Stimulated activated naive CD4-positive, alpha-beta T cell treated with Interleukin-2 at 50 U/mL for 16 hours (primary cell): Measurements from ENCODE around the gene NRXN2.

Experiments used
- DNase-seq: peaks from one replicate; lab custom pipeline; 2025; lab: John Stamatoyannopoulos, UW

NRXN2 gene

DNA sequence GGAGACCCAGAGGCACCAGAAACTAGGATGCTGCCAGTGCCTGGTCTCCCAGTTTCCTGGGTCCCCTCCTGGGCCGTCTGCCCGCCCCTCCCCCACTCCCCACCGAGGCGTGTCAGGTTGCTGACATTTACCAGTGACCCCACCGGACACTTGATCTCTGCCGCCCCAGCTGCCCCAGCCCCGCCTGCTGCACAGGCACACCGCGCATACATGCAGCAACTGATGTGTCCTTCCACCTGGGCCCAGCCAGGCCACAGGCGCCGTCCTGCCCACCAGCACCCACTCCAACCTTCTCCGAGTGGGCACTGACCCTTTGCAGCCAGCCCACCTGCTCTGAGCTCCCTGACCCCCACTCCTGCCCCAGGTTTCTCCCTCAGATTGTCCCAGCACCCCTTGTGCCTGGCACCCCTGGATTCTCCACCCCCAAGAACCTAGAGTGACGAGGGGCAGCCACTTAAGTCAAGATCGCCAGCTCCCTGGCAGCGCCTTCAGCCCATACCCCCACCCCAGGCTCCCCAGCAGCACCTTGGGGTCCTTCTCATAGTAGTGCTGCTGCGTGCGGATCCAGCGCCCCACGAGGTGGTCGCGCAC lies 36.2 kb upstream of the NRXN2 start:
- no peak for DNase-seq

GRCh38 chr11:64758330-64759079 lies 35.5 kb upstream of the NRXN2 start:
- no peak for DNase-seq

GRCh38 chr11:64757549-64758329 lies 34.7 kb upstream of the NRXN2 start:
- DNase-seq: no peak

DNA sequence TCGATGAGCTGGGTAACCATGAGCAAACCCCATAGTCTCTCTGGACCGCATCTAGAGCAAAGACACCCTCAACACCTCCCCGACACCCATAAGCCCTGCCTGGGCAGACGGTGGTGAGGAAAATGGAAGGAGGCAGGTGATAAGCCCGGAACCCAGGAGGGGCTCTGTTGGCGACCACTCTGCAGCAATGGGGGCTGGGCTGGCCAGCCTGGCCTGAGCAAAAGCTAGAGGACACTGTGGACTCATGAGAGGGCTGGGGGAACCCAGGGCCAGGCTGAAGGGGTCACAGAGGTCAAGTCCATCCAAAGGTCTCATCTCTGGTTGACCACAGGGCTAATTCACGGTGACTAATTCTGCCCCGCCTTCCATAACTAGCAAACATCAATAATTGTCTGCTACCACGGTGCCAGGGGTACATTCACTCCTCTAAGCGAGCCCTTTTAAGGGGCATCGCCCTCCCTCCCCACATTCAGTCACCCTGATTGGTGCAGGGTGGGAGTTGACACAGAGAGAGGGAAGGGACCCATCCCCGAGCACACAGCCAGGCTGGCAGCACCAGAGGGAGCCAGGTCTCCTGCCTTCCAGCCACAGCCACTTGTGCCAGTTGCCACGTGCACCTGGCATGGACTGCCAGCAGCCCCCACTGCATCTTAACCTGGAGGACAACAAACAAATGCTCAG lies 32.8 kb upstream of the NRXN2 start:
- DNase-seq: no peak

DNA sequence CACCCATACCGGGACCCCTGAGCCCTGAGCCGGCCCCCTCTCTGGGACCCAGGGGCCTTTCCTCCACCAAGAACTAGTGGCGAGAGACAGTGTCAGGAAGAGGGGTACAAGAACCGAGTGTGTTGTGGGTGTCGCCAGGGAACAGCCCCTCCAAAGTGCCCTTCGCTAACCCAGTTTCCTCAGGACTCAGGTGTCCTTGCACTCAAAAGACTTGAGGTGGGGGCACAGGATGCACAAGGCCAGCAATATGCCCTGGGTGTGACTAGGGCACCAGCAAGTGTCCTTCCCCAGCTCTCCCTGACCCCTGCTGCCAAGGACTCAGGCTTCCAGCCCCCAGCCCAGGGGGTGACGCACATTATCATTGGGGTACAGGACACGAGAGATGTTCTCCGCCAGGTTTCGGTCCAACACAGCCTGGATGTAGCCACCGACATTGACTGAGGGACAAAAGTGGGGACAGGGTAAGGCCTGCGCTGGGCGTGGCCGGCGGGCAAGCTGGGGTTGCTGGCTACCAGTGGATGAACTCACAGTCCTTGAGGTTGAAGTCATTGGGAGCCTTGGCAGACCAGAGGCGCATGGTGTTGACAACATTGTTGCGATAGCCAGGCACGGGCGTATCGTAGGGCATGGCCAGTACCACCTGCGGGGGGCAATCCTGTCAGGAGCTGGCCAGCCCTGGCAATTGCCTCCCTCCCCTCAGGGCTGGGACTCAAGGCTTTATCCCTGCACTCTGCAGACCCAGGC lies 32.1 kb upstream of the NRXN2 start:
- no peak for DNase-seq

- DNase-seq: no peak
Observed at GRCh38 chr11:64754124-64754918, 31.3 kb upstream of the NRXN2 start.

- DNase-seq: no peak
Observed at GRCh38 chr11:64753380-64754123, 30.6 kb upstream of the NRXN2 start.

- no peak for DNase-seq
Observed at GRCh38 chr11:64753019-64753379, 30.0 kb upstream of the NRXN2 start.

DNA sequence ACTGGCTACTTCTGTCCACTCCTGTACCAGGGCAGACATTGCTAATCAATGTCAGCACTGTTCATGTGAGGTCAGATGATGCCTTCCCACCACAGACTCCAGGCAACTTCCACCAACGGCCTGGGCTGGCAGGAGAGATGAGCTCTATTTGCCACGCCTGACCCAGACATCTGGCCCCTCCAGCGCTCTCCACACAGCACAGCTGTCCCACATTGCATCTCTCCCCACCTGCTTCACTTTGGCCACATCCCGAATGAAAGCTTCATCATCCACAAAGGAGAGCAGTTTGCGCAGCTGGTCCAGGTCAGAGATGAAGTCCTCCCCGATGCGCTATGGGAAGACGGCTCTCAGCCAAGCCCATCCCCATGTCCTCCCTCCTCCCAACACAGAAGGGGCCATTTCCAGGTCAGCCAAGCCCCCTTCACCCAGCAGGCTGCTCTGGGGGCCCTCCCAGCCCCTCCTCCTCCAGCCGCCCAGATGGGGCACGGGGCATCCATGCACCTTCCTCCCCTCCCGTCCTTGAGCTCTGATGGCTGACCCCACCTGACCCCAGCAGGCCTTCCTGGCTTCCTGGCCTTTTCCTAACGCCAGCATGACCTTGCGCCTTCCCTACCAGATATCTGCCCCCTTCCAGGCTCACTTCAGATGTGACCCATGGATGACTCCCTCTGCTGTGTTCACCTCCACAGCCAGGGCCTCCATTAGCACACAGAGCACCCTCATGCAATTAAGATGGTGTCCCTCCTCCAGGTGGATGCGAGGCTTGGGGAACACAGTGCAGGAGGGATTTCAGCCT lies 29.4 kb upstream of the NRXN2 start:
- no peak for DNase-seq

DNA sequence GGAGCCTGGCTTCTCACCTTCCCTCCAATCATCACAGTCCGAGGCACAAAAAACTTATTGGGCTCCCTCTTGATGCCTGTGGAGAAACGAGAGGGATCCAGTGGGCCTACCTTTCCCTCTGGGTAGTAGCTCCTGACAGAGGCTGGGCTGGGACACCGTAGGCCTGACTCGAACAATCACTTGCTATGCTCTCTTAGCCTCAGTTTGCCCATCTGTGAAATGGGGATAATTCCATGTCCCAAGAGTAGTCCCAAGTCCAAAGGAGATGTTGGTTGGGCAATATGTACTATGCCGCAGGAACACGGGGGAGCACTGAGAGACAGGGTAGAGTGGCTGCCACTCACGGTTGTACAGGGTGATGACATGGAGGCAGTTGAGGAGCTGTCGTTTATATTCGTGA lies 28.6 kb upstream of the NRXN2 start:
- no peak for DNase-seq

DNA sequence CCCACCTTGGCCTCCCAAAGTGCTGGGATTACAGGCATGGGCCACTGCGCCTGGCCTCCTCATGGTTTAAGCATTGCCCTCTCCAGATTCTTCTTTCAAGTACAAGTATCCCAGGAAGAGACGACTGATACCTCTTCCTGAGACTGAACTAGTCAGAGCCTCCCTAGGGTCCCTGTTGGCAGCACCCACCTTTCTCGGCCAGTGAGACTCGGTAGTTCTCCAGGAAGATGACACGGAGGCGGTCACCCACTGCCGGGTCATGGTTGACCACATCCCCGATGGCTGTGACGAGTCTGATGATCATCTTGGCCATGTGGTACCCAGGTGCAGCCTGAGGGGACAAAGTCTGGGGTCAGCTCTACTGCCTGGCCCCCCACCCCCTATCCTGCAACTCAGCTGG lies 28.1 kb upstream of the NRXN2 start:
- DNase-seq: no peak

GRCh38 chr11:64750361-64751054 lies 27.5 kb upstream of the NRXN2 start:
- no peak for DNase-seq

DNA sequence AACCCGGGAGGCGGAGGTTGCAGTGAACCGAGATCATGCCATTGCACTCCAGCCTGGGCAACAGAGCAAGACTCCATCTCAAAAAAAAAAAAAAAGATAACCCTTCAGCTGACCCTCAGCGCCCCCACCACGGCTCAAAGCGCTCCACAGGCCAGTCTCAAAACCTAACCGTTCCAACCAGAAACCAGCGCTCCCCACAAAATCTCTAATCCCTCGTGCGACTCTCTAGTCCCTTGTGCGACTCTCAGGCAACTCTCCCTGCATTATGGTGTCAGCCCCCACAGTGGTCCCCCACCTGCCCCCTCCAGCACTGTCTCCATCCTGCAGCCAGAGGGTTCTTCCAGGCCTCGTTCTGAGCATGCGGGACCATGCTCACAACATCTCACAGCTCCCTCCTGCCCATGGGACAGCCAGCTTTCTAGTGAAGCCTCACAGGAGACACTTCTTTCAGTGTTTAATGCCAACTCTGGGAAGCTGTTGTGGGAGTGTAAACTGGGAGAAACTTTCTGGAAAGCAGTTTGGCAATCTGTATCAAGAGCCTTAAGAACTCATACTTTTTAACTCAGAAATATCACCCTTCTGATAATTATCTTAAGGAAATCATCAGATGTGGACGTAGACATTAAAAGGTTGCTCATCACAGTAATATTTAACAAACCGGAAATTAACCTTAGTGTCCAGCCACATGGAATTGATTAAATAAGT lies 25.1 kb upstream of the NRXN2 start:
- no peak for DNase-seq

DNA sequence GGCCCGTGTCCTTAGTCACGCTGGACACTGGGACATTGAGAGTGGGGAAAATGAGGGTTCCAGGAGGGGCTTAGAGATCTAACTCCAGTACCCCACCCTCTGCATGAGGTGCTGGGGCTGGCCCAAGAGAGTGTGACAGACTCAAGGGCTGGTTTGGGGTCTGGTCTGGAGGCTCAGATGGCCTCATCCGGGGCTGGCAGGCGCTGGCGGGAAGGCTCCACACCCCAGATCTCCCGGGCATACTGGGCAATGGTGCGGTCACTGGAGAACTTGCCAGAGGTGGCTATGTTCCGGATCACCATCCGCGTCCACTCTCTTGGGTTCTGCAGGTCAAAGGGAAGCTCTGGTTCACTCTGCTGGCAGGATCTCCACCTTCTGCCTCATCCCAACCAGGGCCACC lies 23.5 kb upstream of the NRXN2 start:
- DNase-seq: no peak

DNA sequence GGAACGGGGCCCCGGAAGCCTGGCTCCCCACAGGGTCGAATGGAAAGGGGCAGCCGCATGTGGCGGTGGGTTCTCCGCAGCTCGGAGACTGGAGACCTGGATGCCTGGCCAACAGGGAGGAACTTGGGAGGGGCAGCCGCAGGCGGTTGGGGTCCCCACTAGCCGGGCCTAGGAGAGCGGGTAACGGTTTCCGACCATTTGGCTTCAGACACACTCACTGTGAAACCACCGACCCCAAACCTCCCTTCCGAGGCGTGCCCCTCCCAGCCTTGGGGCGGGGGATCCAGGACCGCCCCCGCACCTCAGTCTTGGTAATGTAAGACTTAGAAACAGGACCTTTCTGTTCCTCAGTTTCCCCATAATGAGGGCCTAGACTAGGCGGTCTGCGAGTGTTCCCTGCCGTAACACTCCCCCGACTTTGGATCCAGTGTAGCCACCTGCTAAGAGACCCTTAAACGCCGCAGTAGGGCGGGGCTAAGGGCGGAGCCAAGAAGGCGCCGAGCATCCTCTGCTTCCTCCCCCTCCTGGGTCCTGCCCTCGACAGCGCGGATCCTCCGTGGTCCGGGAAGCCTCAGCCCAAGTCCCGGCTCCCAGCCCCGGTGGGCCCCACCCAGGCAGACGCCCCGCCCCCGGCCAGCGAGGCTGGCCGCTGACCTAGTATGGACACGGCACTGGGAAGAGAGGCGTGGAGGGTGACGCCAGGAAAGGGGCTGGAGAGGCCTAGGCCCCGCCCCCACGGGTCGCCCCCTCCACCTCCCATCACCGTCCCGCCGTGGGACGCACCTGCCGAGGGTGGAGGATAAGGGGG lies 22.7 kb upstream of the NRXN2 start:
- peak; percentile 68 for DNase-seq

DNA sequence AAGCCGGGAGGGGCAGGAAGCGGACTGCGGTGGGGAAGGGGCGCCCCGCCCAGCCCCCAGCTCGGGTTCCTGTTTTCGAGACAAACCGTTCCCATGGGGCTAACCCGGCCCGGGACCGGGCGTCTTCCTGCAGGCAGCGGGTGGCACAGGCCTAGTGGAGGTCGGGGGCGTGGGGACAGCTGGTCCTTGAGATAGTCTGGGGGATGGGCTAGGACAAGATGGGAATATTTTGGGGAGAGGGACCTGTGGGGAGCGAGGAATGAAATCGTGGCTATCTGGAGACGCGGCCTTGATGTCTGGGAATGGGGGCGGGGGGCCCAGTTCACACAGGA lies 22.2 kb upstream of the NRXN2 start:
- DNase-seq: peak; percentile 56

GRCh38 chr11:64744544-64745188 lies 21.7 kb upstream of the NRXN2 start:
- DNase-seq: peak; percentile 41
